CD4-positive, CD25-positive, alpha-beta regulatory T cell (primary cell): ENCODE measurements around the gene DACT3. TPM values are rescaled to one million over a fixed set of nuclear protein-coding genes. Genes with fewer than 3 reads are reported as not detected.

Experiments
- ATAC-seq, 2 donors: fragments of 150-1000 bp; cut with Tn5 transposase; one replicate each; pipeline ENCODE4 v1.10.0; 2021; ENCODE audit warnings: low read depth in 2 of 2, moderate number of reproducible peaks in 2 of 2, moderate library complexity in 1 of 2
- DNase-seq, 3 donors: peaks; one replicate each; pipeline versions ENCODE4 v3.0.0 to v3.0.0-alpha.2; 2012 to 2022; ENCODE audit warnings: mixed read lengths in 1 of 3
- H3K27ac ChIP-seq: one replicate; pipeline ENCODE4 v1.7.0; 2013; ENCODE audit warnings: mild to moderate bottlenecking, low read length; ENCODE audit not compliant: insufficient read depth, poor library complexity, severe bottlenecking
- H3K27me3 ChIP-seq: one replicate; pipeline ENCODE4 v1.7.0; 2013; ENCODE audit warnings: low read length; ENCODE audit not compliant: control insufficient read depth, insufficient read depth
- H3K36me3 ChIP-seq: one replicate; pipeline ENCODE4 v1.7.0; 2013; ENCODE audit warnings: mild to moderate bottlenecking, low read length, moderate library complexity; ENCODE audit not compliant: control insufficient read depth, insufficient read depth
- H3K4me1 ChIP-seq: 2 replicates; pipeline ENCODE4 v1.7.0; 2013; ENCODE audit warnings: mild to moderate bottlenecking, low read length; ENCODE audit not compliant: insufficient read depth, control insufficient read depth, poor library complexity, severe bottlenecking
- H3K4me3 ChIP-seq: one replicate; pipeline ENCODE4 v1.7.0; 2013; ENCODE audit warnings: low read depth, mild to moderate bottlenecking, low read length, moderate library complexity
- H3K9me3 ChIP-seq, 2 experiments: 1 replicate in 1 of 2; 2 replicates in 1 of 2; pipeline ENCODE4 v1.7.0; 2013; ENCODE audit warnings: low read length in 2 of 2, mild to moderate bottlenecking in 1 of 2, moderate library complexity in 1 of 2; ENCODE audit not compliant: control insufficient read depth in 2 of 2
- H3K27ac Mint-ChIP-seq, 3 donors: one replicate each; pipeline ENCODE4 v1.8.0; 2020 to 2022; ENCODE audit warnings: mild to moderate bottlenecking in 3 of 3, mixed read lengths in 3 of 3, moderate library complexity in 2 of 3
- H3K27me3 Mint-ChIP-seq: one replicate; pipeline ENCODE4 v1.8.0; 2022; ENCODE audit warnings: mild to moderate bottlenecking, mixed read lengths
- H3K36me3 Mint-ChIP-seq: one replicate; pipeline ENCODE4 v1.8.0; 2020; ENCODE audit warnings: mixed read lengths
- H3K4me1 Mint-ChIP-seq, 4 donors: one replicate each; pipeline ENCODE4 v1.8.0; 2020 to 2022; ENCODE audit warnings: mixed read lengths in 4 of 4, mild to moderate bottlenecking in 1 of 4
- H3K4me3 Mint-ChIP-seq, 4 donors: one replicate each; pipeline ENCODE4 v1.8.0; 2020 to 2022; ENCODE audit warnings: mild to moderate bottlenecking in 4 of 4, mixed read lengths in 4 of 4, moderate library complexity in 3 of 4
- H3K9me3 Mint-ChIP-seq, 7 donors: one replicate each; pipeline ENCODE4 v1.8.0; 2020 to 2022; ENCODE audit warnings: mixed read lengths in 7 of 7, mild to moderate bottlenecking in 3 of 7, moderate library complexity in 2 of 7
- polyA plus RNA-seq, 4 donors: library from polyadenylated mRNA; unstranded; fragments of 300-500 nt; fragmentation: Illumina TruSeq; gene quantifications; one replicate each; pipeline ENCODE4 v1.2.3, GENCODE V29; 2021
- total RNA-seq: library from RNA; stranded (reverse); gene quantifications from one replicate; pipeline ENCODE4 v1.2.3, GENCODE V29; 2022

DACT3 gene
- total and polyA plus RNA-seq, 5 donors from 2014 or later: not detected

- peak overlapping the region in 2 of 3 donors; percentile 88 for H3K27ac Mint-ChIP-seq
- no peaks in the 10 kb centered on the region for H3K27me3 Mint-ChIP-seq
Measured at GRCh38 chr19:46685189-46685588, 24.2 kb upstream of the DACT3 start.

GRCh38 chr19:46678110-46678732, 17.2 kb upstream of the DACT3 start:
- Histone ChIP-seq H3K36me3 (peaks cover 88% of the 10 kb centered on the region), H3K9me3 (no peaks in the 10 kb centered on the region), H3K27ac (no peak overlapping the region), H3K27me3 (no peaks in the 10 kb centered on the region), H3K4me3 (no peak overlapping the region), H3K4me1 (no peaks in the 10 kb centered on the region)
- H3K27me3 Mint-ChIP-seq: no peaks in the 10 kb centered on the region
- H3K27ac Mint-ChIP-seq: peak overlapping the region in 1 of 3 donors; percentile 67
- ATAC-seq (peak; percentile 80), DNase-seq (peak; percentile 47 to 67 (median 59))
- peaks cover 0 to 19% (median 15%) of the 10 kb centered on the region in 4 donors for H3K4me1 Mint-ChIP-seq
- H3K36me3 Mint-ChIP-seq: peaks cover 44% of the 10 kb centered on the region
- H3K9me3 Mint-ChIP-seq: peaks cover 0 to 3% (median 0%) of the 10 kb centered on the region in 7 donors
- no peak overlapping the region for H3K4me3 Mint-ChIP-seq

More at GRCh38 chr19:46685189-46685588, 24.2 kb upstream of the DACT3 start:
- H3K4me1 Mint-ChIP-seq: peaks cover 0 to 2% (median 0%) of the 10 kb centered on the region in 4 donors
- Histone ChIP-seq H3K27ac (no peak overlapping the region), H3K36me3 (peaks cover 85% of the 10 kb centered on the region), H3K9me3 (no peaks in the 10 kb centered on the region), H3K4me3 (no peak overlapping the region), H3K4me1 (no peaks in the 10 kb centered on the region), H3K27me3 (no peaks in the 10 kb centered on the region)
- DNase-seq: no peak
- peaks cover 19% of the 10 kb centered on the region for H3K36me3 Mint-ChIP-seq
- no peak for ATAC-seq
- H3K4me3 Mint-ChIP-seq: no peak overlapping the region
- peaks cover 0 to 2% (median 0%) of the 10 kb centered on the region in 7 donors for H3K9me3 Mint-ChIP-seq

DNA sequence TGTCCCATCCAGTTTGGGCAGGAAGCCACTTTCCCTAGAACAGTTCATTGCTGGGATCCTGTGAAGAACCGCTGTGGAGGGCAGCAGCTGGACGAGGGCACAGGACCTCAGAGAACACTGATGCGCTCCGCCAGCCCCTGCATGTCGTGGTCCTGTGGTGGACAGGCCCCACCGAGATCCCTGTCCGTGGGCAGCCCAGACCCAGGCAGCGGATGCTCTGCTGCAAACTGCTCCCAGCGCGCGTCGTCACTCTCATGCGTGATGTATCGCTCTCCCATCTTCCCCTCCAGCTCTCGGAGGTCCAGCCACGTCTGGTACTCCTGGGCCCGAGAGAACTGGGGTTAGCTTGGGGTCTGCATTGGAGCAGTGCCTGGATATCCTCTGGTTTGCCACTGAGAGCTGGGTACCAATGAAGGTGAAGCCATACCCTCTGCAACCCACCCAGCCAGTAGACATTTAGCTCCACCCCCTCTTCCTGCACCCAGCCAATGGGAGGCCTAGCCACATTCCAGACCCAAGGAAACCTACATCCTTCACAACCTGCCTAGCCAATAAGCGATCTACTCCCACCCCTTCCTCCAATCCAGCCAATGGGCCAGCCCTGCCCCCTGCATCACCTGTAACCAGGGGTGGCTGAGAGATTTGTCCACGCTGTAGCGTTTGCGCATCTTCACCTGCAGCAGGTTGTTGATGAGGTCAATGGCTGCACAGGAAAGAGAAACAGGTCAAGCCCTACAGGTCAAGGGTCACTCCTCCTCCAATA, 13.6 kb upstream of the DACT3 start:
- Mint-ChIP-seq H3K4me1 (peaks cover 0 to 14% (median 13%) of the 10 kb centered on the region in 4 donors), H3K36me3 (peaks cover 49% of the 10 kb centered on the region), H3K27me3 (no peaks in the 10 kb centered on the region), H3K4me3 (no peak overlapping the region), H3K27ac (peak overlapping the region in 2 of 3 donors; percentile 65 to 66), H3K9me3 (peaks cover 1 to 14% (median 3%) of the 10 kb centered on the region in 7 donors)
- H3K36me3 ChIP-seq: peaks cover 65% of the 10 kb centered on the region
- peaks cover 8% of the 10 kb centered on the region in 2 experiments for H3K9me3 ChIP-seq
- DNase-seq: no peak
- H3K4me1 ChIP-seq: no peaks in the 10 kb centered on the region
- no peak overlapping the region for H3K27ac ChIP-seq
- H3K27me3 ChIP-seq: no peaks in the 10 kb centered on the region
- no peak for ATAC-seq
- H3K4me3 ChIP-seq: no peak overlapping the region

DNA sequence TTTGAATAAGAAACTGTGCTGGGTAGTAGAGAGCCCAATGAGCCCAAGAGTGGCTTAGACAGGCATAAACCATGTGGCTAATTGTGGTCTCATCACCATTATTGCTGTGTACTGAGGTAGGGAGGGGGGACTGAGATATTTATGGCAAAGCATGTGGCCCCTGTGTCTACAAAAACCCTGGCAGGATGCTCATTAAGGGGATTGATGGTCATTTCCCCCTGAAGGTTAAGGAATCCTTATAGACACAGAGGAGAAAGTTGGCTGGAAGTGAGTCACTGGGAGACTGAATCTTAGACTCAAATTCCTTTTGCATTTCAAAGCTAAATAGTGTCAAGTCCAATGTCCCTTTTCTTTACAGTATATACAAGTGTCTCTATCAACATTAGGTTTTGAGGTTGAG, 9.8 kb upstream of the DACT3 start:
- Histone ChIP-seq H3K27me3 (no peaks in the 10 kb centered on the region), H3K36me3 (peaks cover 32% of the 10 kb centered on the region), H3K4me3 (no peak overlapping the region), H3K9me3 (peaks cover 8% of the 10 kb centered on the region in 2 experiments), H3K4me1 (no peaks in the 10 kb centered on the region), H3K27ac (no peak overlapping the region)
- ATAC-seq (no peak), DNase-seq (no peak)
- Mint-ChIP-seq H3K9me3 (peaks cover 1 to 14% (median 5%) of the 10 kb centered on the region in 7 donors), H3K4me1 (peaks cover 0 to 7% (median 1%) of the 10 kb centered on the region in 4 donors), H3K27me3 (no peaks in the 10 kb centered on the region), H3K27ac (no peak overlapping the region), H3K36me3 (peaks cover 29% of the 10 kb centered on the region), H3K4me3 (no peak overlapping the region)

- DNase-seq (no peak), ATAC-seq (no peak)
- H3K27me3 Mint-ChIP-seq: no peaks in the 10 kb centered on the region
- H3K9me3 ChIP-seq: peaks cover 8% of the 10 kb centered on the region in 2 experiments
- peaks cover 18% of the 10 kb centered on the region for H3K36me3 Mint-ChIP-seq
- H3K27me3 ChIP-seq: no peaks in the 10 kb centered on the region
- H3K27ac ChIP-seq: no peak overlapping the region
- no peak overlapping the region for H3K4me3 ChIP-seq
- H3K27ac Mint-ChIP-seq: no peak overlapping the region
- no peaks in the 10 kb centered on the region for H3K4me1 Mint-ChIP-seq
- peaks cover 11% of the 10 kb centered on the region for H3K36me3 ChIP-seq
- H3K4me1 ChIP-seq: no peaks in the 10 kb centered on the region
- peaks cover 1 to 14% (median 5%) of the 10 kb centered on the region in 7 donors for H3K9me3 Mint-ChIP-seq
- H3K4me3 Mint-ChIP-seq: no peak overlapping the region
Measured at GRCh38 chr19:46668662-46669061, 7.7 kb upstream of the DACT3 start.

DNA sequence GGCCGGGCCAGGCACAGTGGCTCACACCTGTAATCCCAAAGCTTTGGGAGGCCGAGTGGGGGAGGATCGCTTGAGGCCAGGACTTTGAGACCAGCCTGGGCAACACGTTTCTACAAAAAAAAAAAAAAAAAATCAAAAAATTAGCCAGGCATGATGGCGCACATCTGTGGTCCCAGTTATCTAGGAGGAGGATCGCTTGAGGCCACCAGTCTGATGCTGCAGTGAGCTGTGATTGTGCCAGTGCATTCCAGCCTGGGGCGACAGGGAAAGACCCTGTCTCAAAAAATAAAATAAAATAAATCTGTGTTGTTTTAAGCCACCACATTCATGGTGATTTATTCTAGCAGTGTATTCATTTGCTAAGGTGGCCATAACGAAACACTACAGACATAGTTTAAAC, 4.1 kb upstream of the DACT3 start:
- no peak for ATAC-seq
- Mint-ChIP-seq H3K4me3 (no peak overlapping the region), H3K27ac (no peak overlapping the region)

GRCh38 chr19:46661735-46662592, 982 bp upstream of the DACT3 start:
- peak overlapping the region; percentile 76 to 90 (median 80) for H3K27ac Mint-ChIP-seq
- Histone ChIP-seq H3K27ac (peak overlapping the region; percentile 70), H3K27me3 (peaks cover 12% of the 10 kb centered on the region), H3K4me3 (peak overlapping the region; percentile 76), H3K36me3 (no peaks in the 10 kb centered on the region), H3K4me1 (peaks cover 30% of the 10 kb centered on the region), H3K9me3 (no peaks in the 10 kb centered on the region)
- peak; percentile 25 to 43 for ATAC-seq
- H3K9me3 Mint-ChIP-seq: no peaks in the 10 kb centered on the region
- peaks cover 29% of the 10 kb centered on the region for H3K27me3 Mint-ChIP-seq
- H3K4me3 Mint-ChIP-seq: peak overlapping the region; percentile 64 to 92 (median 86)
- peaks cover 5 to 28% (median 8%) of the 10 kb centered on the region in 4 donors for H3K4me1 Mint-ChIP-seq
- peak; percentile 63 to 89 (median 77) for DNase-seq
- no peaks in the 10 kb centered on the region for H3K36me3 Mint-ChIP-seq

More for the DNA sequence above, 4.1 kb upstream of the DACT3 start:
- peaks cover 7% of the 10 kb centered on the region for H3K27me3 Mint-ChIP-seq
- Histone ChIP-seq H3K36me3 (no peaks in the 10 kb centered on the region), H3K27me3 (peaks cover 2% of the 10 kb centered on the region), H3K4me3 (no peak overlapping the region), H3K9me3 (no peaks in the 10 kb centered on the region), H3K27ac (no peak overlapping the region), H3K4me1 (peaks cover 18% of the 10 kb centered on the region)
- H3K36me3 Mint-ChIP-seq: no peaks in the 10 kb centered on the region
- H3K9me3 Mint-ChIP-seq: peaks cover 0 to 5% (median 0%) of the 10 kb centered on the region in 7 donors
- peaks cover 5 to 16% (median 7%) of the 10 kb centered on the region in 4 donors for H3K4me1 Mint-ChIP-seq
- DNase-seq: no peak
